ENCODE results near the gene NR2F1. TPM values are rescaled to one million over a fixed set of nuclear protein-coding genes. Genes with fewer than 3 reads are reported as not detected.
"Not testable (repeated sequence)": the region's sequence is repeated elsewhere in the genome, so short reads cannot be mapped to it uniquely, and the experiment has no call there.

The NR2F1 gene
- 100 to 1,000 TPM; 195 to 266 (median 239) TPM for polyA plus RNA-seq (ENCODE audit: insufficient read length in 4 of 4)

DNA sequence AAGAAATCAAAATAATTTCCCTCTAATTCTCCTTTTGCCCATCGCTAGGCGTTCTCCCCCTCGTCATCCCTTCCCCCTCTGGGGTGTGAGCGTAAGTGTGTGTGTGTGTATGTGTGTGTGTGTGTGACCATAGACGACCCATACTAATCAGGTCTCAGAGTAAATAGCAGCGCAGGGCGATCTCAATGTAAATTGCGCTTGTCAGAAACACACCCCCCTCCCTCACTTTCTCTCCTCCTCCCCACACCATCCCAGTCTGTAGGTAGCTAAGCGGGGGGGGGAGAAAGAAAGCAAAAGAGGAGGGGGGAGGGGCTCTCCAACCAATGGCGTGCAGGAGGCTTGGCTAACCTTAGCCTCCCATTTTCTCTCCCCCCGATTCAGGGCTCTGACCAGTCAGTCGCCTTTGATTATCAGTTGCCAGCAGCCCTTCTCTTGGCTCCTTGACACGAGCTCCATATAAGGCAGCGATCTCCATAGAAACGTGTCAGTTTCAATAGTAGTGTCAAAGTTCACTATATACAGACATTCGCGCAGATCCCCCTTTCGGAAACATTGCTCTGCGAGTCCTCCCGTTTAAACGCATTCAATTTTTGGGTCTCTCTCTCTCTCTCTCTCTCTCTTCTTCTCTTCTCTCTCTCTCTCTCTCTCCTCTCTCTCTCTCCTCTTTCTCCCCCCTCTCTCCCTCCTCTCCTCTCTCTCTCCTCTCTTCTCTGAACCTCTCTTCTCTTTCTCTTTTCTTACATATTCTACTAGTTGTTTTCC lies at the start of gene NR2F1:
NR2F1 (plus strand) TSS at position 546 of the 762 bp plus-strand sequence. CDS start 1,802 bp downstream, outside the sequence.
- peak; percentile 91 to 97 (median 96) for DNase-seq (ENCODE audit: low read depth in 4 of 4, low spot score in 3 of 4)

DNA sequence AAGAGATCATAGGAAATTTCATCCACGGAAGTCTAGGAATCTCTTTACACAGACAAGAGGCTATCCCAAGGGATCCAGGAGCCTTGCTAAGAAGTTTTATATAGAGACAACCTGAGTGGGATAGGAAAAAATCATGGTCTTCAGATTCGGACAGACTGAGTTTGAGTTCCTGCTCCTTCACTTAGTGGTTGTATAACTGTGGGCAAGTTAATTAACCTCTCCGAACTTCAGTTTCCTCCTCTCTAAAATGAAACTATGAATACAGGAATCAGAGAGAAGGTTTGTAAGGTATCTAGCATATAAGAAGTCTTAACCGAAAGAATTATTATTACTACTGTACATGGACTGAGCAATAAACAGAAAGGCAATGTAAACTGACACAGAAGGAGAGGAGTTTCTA lies 37.1 kb upstream of the NR2F1 start:
- DNase-seq (ENCODE audit: low read depth in 4 of 4, low spot score in 3 of 4), result no peak

DNA sequence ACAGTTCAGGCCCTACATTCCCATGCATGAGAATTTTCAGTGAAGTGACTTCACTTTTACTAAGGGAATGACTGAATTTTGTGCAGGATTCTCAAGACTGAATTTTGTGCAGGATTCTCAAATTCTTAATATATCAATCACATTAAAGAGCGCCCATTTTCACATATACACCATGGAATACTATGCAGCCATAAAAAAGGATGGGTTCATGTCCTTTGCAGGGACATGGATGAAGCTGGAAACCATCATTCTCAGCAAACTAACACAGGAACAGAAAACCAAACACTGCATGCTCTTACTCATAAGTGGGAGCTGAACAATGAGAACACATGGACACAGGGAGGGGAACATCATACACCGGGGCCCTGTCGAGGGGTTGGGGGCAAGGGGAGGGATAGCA lies 33.4 kb upstream of the NR2F1 start:
- not testable (repeated sequence) for DNase-seq (ENCODE audit: low read depth in 4 of 4, low spot score in 3 of 4)

DNA sequence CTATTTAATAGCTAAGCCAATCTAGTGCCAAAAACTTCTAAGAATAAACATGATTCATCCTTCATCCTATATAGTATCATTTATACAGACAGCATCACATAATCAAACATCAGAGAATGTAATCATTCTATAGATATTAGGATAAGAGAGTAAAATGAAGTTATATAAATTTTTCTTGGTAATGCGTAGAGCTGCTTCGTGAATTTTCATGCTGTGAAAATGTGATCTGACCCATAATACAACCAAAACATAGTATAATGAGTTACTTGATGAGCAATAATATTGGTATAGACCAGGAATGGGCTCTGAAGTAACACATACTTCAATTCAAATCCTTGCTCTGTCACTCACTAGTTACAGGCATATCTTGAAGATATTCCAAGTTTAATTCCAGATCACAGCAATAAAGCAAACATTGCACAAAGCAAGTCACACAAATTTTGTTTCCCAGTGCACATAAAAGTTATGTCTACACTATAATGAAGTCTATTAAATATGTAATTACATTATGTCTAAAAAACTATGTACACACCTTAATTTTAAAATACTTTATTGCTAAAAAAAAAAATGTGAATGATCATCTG lies 25.9 kb upstream of the NR2F1 start:
- DNase-seq (ENCODE audit: low read depth in 4 of 4, low spot score in 3 of 4), result no peak

DNA sequence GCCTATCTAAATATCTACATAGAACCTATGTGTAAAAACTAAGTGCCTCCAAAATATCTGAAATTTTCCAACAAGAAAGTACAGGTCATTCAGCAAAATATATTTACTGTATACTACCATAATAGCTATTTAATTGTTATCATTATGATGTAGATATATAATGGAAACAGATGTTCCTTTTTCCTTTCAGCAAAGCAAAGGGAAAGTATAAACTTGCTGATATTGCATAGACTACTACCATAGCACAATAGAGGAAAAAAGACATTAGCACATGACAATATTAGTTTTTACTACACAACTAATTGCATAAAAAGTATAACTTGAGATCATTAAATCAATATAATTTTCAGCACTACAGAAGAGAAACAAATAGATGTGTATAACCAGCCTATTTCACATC lies 16.9 kb upstream of the NR2F1 start:
- no peak for DNase-seq (ENCODE audit: low read depth in 4 of 4, low spot score in 3 of 4)

DNA sequence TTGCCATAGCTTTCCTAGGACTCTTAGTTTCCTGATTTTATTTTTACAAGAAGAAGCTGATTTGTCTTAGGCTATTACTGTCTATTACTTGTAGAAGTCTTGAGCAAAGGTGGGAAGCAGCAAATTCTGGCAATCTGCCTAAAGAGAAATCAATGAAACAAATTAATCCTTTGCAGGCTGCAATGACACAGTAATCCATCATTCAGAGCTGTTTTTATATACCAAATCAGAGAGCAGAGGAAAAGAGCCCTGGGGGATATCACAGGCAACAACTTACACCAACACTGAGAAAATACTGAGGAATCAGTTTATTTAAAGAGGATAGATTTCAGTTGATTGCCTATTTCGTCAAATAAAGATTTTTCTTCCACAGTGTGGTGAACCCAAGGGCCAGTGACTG lies 15.6 kb upstream of the NR2F1 start:
- DNase-seq (ENCODE audit: low read depth in 4 of 4, low spot score in 3 of 4), result no peak

DNA sequence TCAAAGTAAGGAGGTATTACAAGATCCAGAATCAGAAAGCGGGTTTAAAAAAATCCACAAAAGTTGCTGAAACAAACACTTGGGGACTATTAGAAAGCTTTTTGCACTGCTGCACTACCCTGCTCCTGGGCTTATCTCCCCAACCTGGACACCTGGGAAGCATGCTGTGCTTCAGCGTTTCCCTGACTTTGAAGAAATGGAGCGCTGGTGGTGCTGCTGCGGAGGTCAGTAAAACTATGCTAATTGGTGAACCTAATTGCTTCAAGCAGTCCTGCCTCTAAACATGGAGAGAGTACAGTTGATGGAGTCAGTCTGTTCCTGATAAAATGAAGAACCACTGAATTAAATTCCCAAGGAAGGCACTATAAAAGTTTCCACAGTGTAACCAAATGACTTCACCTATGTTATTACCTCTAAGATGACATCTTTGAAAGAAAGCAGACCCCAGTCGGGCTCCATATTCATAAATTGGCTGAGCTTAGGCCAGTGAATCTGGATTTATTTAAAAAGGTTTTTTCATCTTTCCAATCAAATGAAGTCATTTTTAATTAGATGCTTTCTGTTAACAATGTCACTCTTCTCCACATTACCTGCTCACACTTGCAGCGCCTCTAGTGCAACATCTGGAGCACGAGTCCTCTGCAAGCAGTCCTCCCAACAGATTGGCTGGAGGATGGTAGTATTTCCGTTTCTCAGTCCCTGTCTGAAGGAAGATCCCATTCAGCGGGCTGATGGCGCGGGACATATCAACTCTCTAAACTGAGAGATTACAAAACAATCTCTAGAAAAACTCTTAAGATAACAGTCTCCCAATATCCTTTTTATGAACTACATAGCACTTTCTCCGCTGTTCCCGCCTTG lies 13.5 kb upstream of the NR2F1 start:
- no peak for DNase-seq (ENCODE audit: low read depth in 4 of 4, low spot score in 3 of 4)

DNA sequence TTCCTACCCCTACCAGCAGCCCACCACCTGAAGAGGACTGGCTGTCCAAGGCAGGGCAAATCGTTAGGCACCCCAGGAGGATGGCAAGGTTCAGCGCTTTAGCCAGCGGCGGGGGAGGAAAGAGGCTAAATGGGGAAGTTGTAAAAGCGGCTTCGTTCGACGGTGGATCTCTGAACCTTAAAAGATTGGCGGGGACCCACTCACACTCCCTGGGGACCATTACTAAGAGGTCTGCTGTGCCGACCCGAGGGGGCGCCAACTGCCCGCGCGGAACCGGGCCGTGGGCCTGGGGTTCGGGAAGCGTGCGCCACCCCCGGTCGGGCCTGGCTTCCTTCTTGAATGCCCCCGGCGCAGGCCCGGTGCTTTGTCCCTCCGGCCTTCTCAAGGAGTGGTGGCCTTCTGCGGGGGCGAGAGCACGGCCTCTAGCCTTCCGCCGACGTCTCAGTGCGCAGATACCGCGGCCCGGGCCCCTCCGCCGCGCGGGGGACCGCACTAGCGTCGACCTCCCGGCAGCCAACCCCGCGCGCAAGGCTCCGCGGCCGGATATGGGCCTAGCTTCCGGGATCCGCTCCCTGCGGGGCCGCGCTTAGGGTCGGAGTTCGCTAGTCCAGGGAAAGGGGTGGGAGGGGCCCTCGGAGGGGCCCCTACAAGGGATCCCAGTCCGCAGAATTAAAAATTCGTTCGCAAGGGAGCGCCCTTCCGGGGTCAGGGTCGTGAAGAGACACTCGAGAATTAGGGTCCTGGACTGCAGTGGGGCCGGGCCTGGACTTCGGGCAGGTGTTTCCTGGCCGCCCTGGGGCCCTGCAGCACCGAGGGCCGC lies 12.5 kb upstream of the NR2F1 start:
- DNase-seq (ENCODE audit: low read depth in 4 of 4, low spot score in 3 of 4), result no peak

DNA sequence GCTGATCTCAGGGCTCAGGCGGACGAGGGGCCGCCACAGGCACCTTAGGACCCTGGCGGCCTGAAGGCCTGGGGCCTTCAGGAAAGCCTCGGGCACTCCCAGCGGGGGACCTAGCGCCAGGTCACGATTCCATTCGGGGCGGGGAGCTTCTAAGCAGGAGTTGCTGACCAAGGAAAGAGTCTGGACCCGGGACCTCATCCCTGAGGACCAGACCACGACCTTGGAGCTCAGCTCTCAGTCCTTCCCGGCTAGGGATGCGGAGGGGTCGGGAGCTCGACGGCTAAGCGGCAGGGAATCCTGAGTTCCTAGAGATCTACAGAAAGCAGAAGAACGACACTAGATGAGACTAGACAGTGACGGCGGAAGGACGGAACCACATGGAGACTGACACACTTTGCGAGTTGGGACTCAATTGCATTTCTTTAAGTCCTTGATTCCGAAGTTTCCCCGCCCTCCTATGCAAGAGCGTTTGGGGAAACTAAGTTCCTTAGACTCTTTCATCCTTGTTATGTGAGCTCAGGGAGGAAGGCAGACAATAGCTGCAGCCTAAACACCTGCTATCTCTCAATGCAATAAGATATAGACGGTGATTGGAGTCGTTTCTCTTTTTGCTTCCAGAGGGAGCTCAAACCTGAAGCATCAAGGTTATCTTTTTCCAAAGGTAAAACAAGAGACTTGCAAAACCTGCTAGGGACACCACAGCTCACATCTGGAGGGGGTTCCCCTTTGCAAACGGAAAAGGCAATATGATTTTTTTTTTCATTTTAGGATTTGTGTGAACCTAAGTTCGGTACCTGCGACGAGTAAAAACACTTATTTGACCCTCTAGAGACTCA lies 11.7 kb upstream of the NR2F1 start:
- no peak for DNase-seq (ENCODE audit: low read depth in 4 of 4, low spot score in 3 of 4)

DNA sequence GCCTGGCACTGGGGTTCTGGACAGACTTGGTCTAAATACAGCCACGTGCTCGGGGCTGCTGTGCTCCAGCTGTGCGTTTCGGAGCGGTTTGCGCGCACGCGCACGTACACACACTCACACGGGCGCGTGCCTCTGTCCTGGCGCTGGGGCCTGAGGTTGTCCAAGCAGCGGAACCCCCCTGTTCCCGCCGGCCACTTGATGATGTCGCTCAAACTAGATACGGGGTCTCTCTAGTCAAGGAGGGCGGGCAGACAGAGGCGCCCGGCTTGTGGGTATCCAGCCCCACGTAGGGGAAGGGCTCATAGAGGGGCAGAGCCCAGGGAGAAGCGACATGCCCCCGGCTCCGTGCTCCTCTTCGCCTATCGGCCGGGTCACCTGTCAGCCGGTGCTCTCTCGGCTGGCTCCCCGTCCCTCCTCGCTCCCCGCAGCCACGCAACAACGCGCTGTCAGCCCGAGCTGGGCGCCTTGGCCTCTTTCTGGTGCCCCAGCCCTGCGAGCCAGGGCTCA lies 10.9 kb upstream of the NR2F1 start:
- no peak for DNase-seq (ENCODE audit: low read depth in 4 of 4, low spot score in 3 of 4)

DNA sequence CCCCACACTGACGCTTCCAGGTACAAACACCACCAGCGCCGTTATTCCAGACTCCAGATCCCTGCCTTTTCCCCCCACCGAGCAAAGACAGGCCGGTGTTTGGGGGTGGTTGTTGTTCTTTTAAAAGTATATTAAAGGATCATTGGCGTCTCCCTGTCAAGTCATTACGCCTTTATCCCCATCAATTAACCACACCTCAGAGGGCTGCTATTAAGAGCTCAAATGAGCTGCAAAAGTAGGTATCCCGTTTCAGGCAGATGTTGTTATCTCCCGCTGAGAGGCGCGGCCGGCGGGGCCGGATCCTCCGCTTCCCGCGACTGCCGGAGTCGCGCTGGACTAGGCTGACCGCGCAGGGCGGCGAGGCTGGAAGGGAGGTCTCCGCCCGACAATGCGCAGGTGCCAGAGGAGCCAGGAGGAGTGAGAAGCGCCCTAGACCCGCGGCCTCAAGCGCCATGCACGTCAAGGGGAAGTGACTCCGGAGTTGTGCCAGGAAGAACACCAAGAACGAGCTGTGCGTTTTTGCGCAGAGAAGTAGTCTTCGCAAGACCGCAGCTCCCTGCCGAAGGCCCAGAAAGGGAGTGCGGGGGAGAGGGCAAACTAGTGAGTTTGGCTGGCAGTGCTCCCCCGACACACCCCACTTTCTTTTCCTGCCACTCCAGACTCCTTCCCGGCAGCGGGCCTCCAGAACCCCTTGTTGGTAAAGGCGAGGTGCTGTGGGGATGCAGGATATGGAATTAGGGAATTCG lies 10.2 kb upstream of the NR2F1 start:
- DNase-seq (ENCODE audit: low read depth in 4 of 4, low spot score in 3 of 4), result peak in 1 of 4 donors; percentile 56

DNA sequence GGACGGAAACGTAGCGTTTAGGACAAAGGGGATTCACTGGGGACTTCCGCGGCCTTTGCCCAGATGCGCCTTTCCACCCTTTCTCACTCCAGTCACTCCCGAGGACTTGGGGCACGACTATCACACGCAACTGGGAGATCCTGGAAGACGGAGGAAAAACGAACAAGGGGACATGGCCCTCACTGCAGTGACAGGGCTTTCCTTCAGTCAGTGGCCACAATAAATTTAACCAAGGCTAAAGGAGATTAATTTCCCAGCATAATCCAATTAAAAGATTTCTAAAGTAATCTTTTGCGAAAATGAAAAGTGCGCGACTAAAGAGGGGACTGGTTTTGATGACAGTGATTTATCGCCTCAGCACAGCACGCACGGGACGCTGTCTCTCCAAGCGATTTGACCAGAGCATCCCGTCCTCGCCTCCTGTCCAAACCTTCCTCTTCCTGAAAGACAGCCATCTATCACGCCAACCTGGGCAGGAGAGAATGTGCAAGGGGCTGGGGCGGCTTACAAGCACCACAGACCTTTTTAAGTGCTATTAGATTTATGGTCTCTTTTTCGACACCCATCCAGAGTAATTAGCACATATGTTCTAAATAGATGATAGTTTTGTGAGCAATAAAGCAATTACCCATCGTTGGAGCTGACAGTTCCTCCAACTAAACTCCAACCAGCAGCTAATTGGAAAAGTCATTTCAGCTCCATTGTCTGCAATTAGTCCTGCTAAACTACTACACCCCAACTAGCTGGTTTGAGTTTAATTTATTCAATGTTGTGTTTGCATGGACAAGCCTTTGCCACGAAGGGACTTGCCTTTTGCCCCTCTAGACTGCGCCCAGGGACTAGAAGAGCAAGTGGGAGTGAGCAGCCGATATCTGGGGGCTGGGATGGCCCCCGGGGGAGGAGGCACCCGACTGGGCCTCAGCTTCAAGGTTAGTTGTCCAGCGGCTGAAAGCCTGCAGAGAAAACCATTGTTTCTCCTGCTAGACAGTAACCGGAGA lies 9.4 kb upstream of the NR2F1 start:
- peak in 1 of 4 donors; percentile 49 for DNase-seq (ENCODE audit: low read depth in 4 of 4, low spot score in 3 of 4)

DNA sequence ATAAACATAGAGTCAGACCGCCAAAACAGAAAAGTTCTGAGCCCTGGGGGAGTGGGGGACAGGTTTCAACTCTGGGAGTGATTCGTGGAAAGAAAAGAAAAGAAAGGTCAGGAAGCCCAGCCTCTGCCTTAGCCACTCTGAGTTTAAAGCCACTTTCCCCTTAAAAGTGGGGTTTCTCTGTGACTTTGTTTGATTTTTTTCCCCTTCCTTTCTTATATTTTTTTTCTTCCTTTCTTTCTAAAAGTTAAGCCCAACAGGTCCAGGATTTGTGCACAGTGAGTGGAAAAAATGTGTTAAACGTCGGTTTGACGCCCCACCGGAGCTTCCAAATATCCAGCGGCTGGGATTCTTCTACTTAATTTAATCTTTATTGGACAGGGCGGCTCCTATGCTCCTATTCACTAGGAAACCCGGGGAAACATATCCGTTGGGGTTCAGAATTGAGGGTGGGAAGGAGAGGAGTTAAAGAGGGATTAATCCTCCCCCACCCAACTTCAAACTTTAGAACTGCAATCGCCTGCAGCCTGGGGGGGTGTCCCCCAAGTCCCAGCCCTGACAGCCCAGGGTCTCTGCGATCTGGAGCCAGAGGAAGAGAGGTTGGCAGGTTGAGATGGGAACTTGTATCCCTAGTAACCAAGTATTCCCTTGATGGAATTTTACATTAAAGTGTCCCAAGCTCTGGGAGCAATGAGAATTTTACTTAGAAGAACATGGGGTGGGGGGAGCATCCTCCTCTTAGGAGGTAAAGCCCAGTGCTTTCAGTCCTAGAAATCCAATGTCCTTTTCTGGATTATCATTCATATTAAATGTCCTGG lies 8.3 kb upstream of the NR2F1 start:
- peak in 1 of 4 donors; percentile 39 for DNase-seq (ENCODE audit: low read depth in 4 of 4, low spot score in 3 of 4)

DNA sequence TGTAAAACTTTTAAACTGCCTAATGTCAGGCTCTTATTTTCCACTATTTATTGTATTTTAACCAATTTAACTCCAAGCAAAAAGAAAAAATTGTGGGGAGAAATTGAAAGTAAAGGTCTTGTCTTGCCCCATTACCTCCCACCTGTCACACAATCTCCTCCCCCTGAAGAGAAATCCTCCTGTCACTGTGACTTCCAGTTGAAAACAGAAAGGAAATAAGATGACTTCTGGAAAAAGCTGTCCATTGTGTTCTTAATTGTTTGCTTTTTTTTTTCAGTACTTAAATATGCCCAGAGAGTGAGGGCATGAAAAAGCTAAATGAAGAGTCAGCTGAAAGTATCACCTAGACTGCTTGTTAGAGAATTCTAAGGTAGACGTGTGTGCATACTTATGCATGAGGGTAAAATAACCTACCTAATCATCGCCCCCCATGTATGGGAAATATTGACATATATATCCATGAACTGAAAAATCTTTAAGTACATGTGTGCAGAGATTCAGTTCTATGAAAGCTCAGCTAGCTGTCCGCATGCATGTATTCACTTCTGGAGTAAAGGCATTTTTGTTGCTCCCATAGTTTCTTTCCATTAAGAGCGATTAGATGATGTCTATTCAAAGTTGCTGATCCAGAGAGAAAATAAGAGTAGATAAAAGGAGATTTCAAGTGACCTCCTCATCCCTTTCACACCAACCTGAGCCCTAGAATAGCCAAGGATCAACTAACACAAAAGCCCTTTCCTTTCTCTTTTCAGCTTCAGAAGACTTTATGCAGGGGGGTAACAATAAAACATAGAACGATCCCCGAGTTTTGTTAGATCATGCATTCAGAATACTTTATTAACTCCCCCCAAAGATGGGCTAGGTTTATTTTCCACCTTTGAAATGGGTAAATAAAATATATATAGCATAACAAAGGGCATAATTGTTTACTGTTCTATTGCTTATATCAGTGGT lies 7.3 kb upstream of the NR2F1 start:
- peak in 1 of 4 donors; percentile 15 for DNase-seq (ENCODE audit: low read depth in 4 of 4, low spot score in 3 of 4)
